OCI-LY3 (cell line): Measurements from ENCODE around the gene PHLDB3.

ENCODE experiments used
- CTCF ChIP-seq: fragments of 200-600, 300-600 bp; sonication (generic); IDR thresholded peaks from 2 replicates; pipeline ENCODE4 v1.5.1; 2014; ENCODE audit warnings: antibody characterized with exemption, low read length, low read depth
- EZH2phosphoT487 ChIP-seq: fragments of 200-600 bp; shearing (Covaris generic); IDR thresholded peaks from 2 replicates; pipeline ENCODE4 v1.6.1; 2018; ENCODE audit warnings: antibody characterized with exemption, mixed run types, low read depth

GRCh38 chr19:43425567-43426392 is 78.8 kb downstream of the PHLDB3 start:
- TF ChIP-seq CTCF (peak; percentile 74), EZH2phosphoT487 (no peak)
